8988T (cell line): ENCODE data around the gene CYB5B.

ENCODE experiments used
- DNase-seq: peaks from one replicate; pipeline ENCODE4 v3.0.0; 2011

CYB5B gene

GRCh38 chr16:69424053-69424934, at the start of gene CYB5B:
CYB5B (plus strand) TSS chr16:69424619; CDS start chr16:69424684, 65 bp downstream.
- DNase-seq, result peak; percentile 83

GRCh38 chr16:69376393-69377059, 47.9 kb upstream of the CYB5B start:
- no peak for DNase-seq

- no peak for DNase-seq
Observed at GRCh38 chr16:69378036-69378435, 46.4 kb upstream of the CYB5B start.

- no peak for DNase-seq
Observed at GRCh38 chr16:69378760-69379159, 45.7 kb upstream of the CYB5B start.

DNA sequence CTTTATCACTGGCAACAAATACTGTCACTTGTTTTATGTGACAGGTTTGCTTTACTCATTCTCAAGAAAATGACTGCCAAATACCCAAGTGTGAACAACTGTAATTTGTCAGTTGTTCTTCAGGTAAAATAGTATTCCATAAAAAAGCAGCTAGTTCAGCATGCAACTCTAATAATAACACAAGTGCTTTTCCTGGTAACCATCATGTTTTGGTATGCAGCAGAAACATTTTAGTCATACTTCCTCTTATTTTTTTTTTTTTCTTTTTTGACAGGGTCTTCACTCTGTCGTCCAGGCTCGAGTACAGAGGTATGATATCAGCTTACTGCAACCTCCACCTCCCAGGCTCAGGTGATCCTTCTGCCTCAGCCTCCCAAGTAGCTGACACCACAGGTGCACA, 43.2 kb upstream of the CYB5B start:
- DNase-seq, result no peak

GRCh38 chr16:69382421-69382820, 42.0 kb upstream of the CYB5B start:
- DNase-seq, result no peak

DNA sequence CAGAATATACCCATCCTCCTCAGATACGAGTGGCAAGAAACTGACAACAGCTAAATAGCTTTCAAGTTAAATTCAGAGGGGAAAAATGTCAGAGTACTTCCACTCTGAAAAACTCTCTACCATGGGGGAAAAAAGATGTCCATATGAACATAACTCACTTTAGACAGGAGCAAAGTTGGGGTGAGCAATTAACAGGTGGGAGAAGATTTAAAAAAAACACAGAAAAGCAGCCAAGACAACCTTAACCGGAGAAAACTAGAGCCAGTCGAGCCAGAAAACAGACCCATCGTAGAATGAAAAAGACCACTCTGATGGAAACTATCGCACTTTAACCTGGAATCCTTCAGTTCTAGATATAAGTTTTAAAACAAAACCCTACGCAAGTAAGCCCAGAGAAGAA, 39.4 kb upstream of the CYB5B start:
- DNase-seq, result no peak

GRCh38 chr16:69386596-69386995, 37.8 kb upstream of the CYB5B start:
- DNase-seq, result no peak

GRCh38 chr16:69393898-69394849, 30.2 kb upstream of the CYB5B start:
- no peak for DNase-seq

DNA sequence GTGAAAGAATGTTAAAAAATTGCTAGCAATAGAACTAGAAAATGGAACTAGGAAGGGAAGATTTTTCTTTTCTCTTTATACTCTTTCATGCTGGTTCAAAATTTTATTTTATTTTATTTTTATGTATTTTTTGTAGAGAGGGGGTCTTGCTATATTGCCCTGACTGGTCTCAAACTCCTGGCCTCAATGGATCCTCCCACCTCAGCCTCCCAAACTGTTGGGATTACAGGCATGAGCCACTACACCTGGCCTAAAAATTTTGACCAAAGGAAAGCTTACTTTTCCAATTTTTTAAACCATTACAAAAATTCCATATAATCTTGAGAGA, 28.6 kb upstream of the CYB5B start:
- DNase-seq, result no peak

GRCh38 chr16:69396187-69397061, 28.0 kb upstream of the CYB5B start:
- DNase-seq, result no peak

- DNase-seq, result peak; percentile 53
Observed at GRCh38 chr16:69397821-69398521, 26.4 kb upstream of the CYB5B start.

DNA sequence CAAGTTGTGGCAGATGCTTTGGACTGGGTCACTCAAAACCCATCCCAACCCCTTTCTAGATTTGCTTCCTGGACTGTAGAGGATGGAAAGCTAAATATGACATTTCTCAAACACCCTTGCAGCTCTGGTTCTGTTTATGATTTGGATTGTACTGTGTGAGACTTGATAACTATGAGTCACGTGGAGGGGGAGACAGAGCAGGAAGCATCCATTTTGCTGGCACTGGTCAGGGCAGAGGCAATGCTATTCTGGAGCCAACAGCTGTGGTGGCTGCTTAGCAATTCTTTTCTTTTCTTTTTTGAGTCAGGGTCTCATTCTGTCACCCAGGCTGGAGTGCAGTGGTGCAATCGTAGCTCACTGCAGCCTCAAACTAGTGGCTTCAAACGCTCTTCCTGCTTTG, 25.1 kb upstream of the CYB5B start:
- no peak for DNase-seq

DNA sequence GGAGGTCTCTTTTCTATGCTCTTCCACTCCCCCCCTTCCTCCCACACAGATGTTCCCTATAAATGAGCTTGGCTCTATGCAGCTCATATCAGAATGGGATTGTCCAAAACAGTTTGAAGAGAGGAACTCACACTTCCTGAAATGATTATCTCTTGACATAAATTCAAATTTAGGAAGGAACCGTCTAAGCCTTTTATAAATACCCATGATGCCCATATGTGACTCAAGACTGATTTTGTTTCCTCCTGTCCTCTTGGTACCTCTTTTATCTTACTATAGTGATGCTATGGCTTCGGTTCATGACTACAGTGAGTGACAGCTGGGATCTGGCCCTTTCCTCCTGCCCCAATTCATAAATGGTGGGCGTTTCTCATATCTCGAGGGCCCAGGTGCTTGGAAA, 22.0 kb upstream of the CYB5B start:
- DNase-seq, result no peak

- no peak for DNase-seq
Observed at GRCh38 chr16:69404275-69404805, 20.1 kb upstream of the CYB5B start.

DNA sequence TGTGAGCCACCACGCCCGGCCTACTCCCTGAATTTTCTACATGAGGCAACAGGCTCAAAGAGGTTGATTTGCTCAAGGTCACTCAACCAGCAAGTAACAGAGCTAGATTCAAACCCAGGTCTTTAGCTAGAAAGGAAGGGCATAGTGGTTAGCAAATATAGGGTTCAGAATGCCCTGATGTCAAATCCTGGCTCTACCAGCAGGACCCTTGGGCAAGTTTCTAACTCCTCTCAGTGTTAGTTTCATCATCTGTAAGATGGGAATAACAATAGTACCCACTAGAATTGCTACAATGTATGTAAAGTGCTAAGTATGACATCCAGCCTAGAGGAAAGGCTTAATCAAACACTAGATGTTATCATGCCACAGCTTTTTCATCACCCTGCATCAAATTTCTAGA, 19.1 kb upstream of the CYB5B start:
- DNase-seq, result no peak

- no peak for DNase-seq
Observed at GRCh38 chr16:69405757-69406156, 18.7 kb upstream of the CYB5B start.

DNA sequence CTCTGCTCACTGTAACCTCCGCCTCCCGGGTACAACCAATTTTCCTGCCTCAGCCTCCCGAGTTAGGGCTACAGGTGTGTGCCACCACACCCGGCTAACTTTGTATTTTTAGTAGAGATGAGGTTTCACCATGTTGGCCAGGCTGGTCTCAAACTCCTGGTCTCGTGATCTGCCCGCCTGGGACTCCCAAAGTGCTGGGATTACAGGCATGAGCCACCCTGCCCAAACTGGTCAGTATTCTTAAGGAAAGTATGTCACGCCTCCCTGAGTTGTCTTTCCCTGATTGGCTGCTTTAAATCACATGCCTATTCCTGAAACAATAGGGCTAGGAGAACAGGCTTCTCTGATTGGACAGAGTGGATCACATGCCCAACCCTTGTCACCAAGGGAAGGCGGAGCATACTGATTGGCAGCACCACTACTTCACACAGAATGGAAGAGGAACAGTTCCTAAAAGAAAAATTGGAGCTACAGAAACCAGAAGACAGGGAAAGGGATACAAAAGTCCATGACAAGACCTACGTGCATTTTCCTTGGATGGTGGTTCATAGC, 17.6 kb upstream of the CYB5B start:
- no peak for DNase-seq

DNA sequence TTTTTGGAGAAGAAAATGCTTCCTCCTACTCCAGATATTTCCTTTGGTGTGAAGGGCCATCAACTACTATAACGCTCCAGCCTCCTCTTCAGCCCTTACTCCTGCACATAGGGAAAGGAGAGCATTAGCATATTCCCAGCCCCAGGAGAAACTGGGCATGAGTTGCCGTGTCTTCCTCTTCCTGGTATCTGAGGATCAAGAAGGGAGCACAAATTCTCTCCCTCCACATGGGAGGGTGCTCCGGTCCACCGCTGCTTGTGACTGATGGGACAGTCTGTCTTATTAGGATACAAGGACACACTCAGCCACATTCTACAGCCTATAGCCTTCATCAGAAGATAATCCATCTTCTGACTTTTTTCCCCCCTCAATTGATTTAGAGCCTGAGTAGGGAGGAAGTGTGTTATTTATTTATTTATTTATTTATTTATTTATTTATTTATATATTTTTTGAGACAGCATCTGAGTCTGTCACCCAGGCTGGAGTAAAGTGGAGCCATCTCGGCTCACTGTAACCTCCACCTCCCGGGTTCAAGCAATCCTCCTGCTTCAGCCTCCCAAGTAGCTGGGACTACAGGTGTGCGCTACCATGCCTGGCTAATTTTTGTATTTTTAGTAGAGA, 16.6 kb upstream of the CYB5B start:
- DNase-seq, result no peak

GRCh38 chr16:69408475-69408874, 15.9 kb upstream of the CYB5B start:
- DNase-seq, result no peak
